Measurements from ENCODE around the gene COX6A2. TPM values are rescaled to one million over a fixed set of nuclear protein-coding genes. Genes with fewer than 3 reads are reported as not detected.

Gene COX6A2
- total RNA-seq, 1 experiment from 2014 or later = not detected

DNA sequence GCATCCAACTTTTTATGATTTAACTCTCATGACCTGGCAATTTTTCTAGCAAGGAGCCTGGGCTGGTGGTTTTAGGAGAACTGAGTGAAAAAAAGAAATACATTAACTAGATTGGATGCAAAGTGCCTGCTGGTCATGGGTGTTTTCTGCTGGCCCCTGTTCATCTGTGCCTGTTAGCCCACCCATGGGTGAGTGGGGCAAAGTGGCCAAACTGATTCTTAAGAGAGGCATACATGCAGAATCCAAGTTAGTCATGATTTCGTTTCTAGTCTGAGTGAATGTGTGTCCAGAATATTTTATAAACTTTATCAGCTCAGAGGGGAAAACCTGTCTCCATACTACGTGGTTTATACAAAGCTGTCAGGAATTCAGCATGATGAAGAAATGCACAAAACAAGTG is 39.6 kb downstream of the COX6A2 start:
- peaks cover 8% of the 10 kb centered on the region; the same call in 1 of the 2 replicates for H3K27me3 Mint-ChIP-seq (ENCODE audit: low read depth)
- H3K27me3 ChIP-seq (ENCODE audit: insufficient read depth, low read length) = no peaks in the 10 kb centered on the region
- no peak overlapping the region for H4K91ac ChIP-seq (ENCODE audit: insufficient read length, low read depth, low read length)
- H3T11ph ChIP-seq (ENCODE audit: low read length) = no peak overlapping the region
- TF ChIP-seq, protein P1, sequence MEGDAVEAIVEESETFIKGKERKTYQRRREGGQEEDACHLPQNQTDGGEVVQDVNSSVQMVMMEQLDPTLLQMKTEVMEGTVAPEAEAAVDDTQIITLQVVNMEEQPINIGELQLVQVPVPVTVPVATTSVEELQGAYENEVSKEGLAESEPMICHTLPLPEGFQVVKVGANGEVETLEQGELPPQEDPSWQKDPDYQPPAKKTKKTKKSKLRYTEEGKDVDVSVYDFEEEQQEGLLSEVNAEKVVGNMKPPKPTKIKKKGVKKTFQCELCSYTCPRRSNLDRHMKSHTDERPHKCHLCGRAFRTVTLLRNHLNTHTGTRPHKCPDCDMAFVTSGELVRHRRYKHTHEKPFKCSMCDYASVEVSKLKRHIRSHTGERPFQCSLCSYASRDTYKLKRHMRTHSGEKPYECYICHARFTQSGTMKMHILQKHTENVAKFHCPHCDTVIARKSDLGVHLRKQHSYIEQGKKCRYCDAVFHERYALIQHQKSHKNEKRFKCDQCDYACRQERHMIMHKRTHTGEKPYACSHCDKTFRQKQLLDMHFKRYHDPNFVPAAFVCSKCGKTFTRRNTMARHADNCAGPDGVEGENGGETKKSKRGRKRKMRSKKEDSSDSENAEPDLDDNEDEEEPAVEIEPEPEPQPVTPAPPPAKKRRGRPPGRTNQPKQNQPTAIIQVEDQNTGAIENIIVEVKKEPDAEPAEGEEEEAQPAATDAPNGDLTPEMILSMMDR (conservative IDR thresholded peaks at IDR 0.05) = no peak
- no peak overlapping the region for H2BK12ac ChIP-seq (ENCODE audit: insufficient read length, low read depth, low read length)
- H3K56ac ChIP-seq (ENCODE audit: insufficient read length, low read depth, low read length) = no peak overlapping the region
- H3K9ac ChIP-seq (ENCODE audit: extremely low read depth, insufficient read length, low read length) = no peak overlapping the region
- no peak overlapping the region for H3K4me2 ChIP-seq (ENCODE audit: insufficient read depth, insufficient read length, low read length)
- H2BK15ac ChIP-seq (ENCODE audit: low read depth, low read length) = no peak overlapping the region
- H3K36me3 Mint-ChIP-seq (ENCODE audit: insufficient read depth in 1 of 3, low read depth in 3 of 3) = no peaks in the 10 kb centered on the region
- no peaks in the 10 kb centered on the region for H4K20me1 ChIP-seq (ENCODE audit: control insufficient read depth, insufficient read depth, insufficient read length)
- no peaks in the 10 kb centered on the region; a peak in 2 of 5 replicates for H3K9me3 Mint-ChIP-seq
- DNase-seq = no peak
- H2AFZ ChIP-seq (ENCODE audit: low read length) = no peak overlapping the region
- no peak overlapping the region for H2BK5ac ChIP-seq (ENCODE audit: insufficient read length, low read length)
- no peak overlapping the region for H3K4ac ChIP-seq (ENCODE audit: low read depth, low read length)
- H3K4me1 ChIP-seq (ENCODE audit: insufficient read depth, low read length) = no peaks in the 10 kb centered on the region
- no peaks in the 10 kb centered on the region for H3K79me2 ChIP-seq (ENCODE audit: insufficient read depth, low read length)
- H3K27ac ChIP-seq (ENCODE audit: insufficient read length, low read depth, low read length) = no peak overlapping the region
- peaks cover 6 to 14% of the 10 kb centered on the region in 2 experiments for H3K4me1 Mint-ChIP-seq
- no peak overlapping the region for H2BK120ac ChIP-seq (ENCODE audit: low read depth, low read length, poor library complexity, severe bottlenecking)
- H3K18ac ChIP-seq (ENCODE audit: insufficient read length, low read depth, low read length) = no peak overlapping the region
- no peaks in the 10 kb centered on the region for H3K9me3 ChIP-seq (ENCODE audit: control insufficient read depth, low read depth, low read length)
- no peak overlapping the region for H4K5ac ChIP-seq (ENCODE audit: insufficient read length, low read depth, low read length)
- no peak overlapping the region for H4K8ac ChIP-seq (replicated peaks; ENCODE audit: insufficient read length, low read depth, low read length)
- no peaks in the 10 kb centered on the region for H3K23me2 ChIP-seq (ENCODE audit: insufficient read length, low read depth, low read length, poor library complexity, severe bottlenecking)
- no peak overlapping the region for H2BK20ac ChIP-seq (ENCODE audit: low read depth, low read length, poor library complexity, severe bottlenecking)
- H3K14ac ChIP-seq (ENCODE audit: insufficient read depth, low read length) = no peak overlapping the region
- no CpG with 5 or more reads among the region's 2 CpGs for WGBS (ENCODE audit: extremely low coverage, insufficient read length, low lambda C conversion rate)
- H3K79me1 ChIP-seq (ENCODE audit: insufficient read depth, low read depth, low read length, poor library complexity, severe bottlenecking) = no peaks in the 10 kb centered on the region
- no peak overlapping the region for H3K23ac ChIP-seq (ENCODE audit: insufficient read length, low read depth, low read length)
- no peak overlapping the region for H3K4me3 Mint-ChIP-seq
- H2AK5ac ChIP-seq (ENCODE audit: insufficient read length, low read length) = no peak overlapping the region
- H3K27ac Mint-ChIP-seq = no peak overlapping the region

Data from H9 (cell line).